HepG2 (cell line): ENCODE measurements around the gene EBF4. TPM values are rescaled to one million over a fixed set of nuclear protein-coding genes. Genes with fewer than 3 reads are reported as not detected.
A peak's percentile ranks its signal among the peaks of the same experiment; 100 is the strongest.

ENCODE experiments used
- ADNP ChIP-seq: sonication (generic); formaldehyde crosslinking; IDR thresholded peaks from 2 replicates; pipeline ENCODE4 v1.4.0; 2020; ENCODE audit warnings: missing genetic modification reagents
- AHR ChIP-seq: IDR thresholded peaks from 2 replicates; pipeline ENCODE4 v1.6.1; 2018; ENCODE audit warnings: missing genetic modification reagents, missing compliant biosample characterization
- CBX2 ChIP-seq, 2 experiments: fragments of 200-600 bp in 1 of 2; sonication (generic); formaldehyde crosslinking in 1 of 2; IDR thresholded peaks; 2 replicates each; pipeline versions ENCODE4 v1.7.0 to v1.8.1; 2018 to 2022; ENCODE audit warnings: low read depth in 2 of 2, low read length in 1 of 2, mild to moderate bottlenecking in 1 of 2, missing genetic modification reagents in 1 of 2
- HES4 ChIP-seq: sonication (generic); formaldehyde crosslinking; IDR thresholded peaks from 2 replicates; pipeline ENCODE4 v1.9.0; 2021; ENCODE audit warnings: mild to moderate bottlenecking, missing genetic modification reagents, borderline replicate concordance
- JUNB ChIP-seq: sonication (generic); formaldehyde crosslinking; IDR thresholded peaks from 2 replicates; pipeline ENCODE4 v1.8.0; 2022; ENCODE audit warnings: missing genetic modification reagents, mild to moderate bottlenecking, borderline replicate concordance
- KAT7 ChIP-seq: IDR thresholded peaks from 2 replicates; pipeline ENCODE4 v1.6.1; 2018; ENCODE audit warnings: borderline replicate concordance, missing compliant biosample characterization
- MYC ChIP-seq: sonication (generic); formaldehyde crosslinking; IDR thresholded peaks from 2 replicates; pipeline ENCODE4 v1.9.0; 2021; ENCODE audit warnings: missing genetic modification reagents, borderline replicate concordance
- PAWR ChIP-seq: sonication (generic); formaldehyde crosslinking; IDR thresholded peaks from 2 replicates; pipeline ENCODE4 v1.4.0; 2020; ENCODE audit warnings: missing genetic modification reagents, mild to moderate bottlenecking, borderline replicate concordance
- PITX1 ChIP-seq: sonication (generic); formaldehyde crosslinking; IDR thresholded peaks from 2 replicates; pipeline ENCODE4 v1.5.1; 2020; ENCODE audit warnings: mild to moderate bottlenecking, missing genetic modification reagents
- SMAD3 ChIP-seq: sonication (generic); formaldehyde crosslinking; IDR thresholded peaks from 2 replicates; pipeline ENCODE4 v1.4.0; 2020; ENCODE audit warnings: missing genetic modification reagents
- STAG1 ChIP-seq: sonication (generic); formaldehyde crosslinking; IDR thresholded peaks from 2 replicates; pipeline ENCODE4 v1.4.0; 2020; ENCODE audit warnings: missing genetic modification reagents
- YEATS2 ChIP-seq: sonication (generic); formaldehyde crosslinking; IDR thresholded peaks from 2 replicates; pipeline ENCODE4 v1.4.0; 2020; ENCODE audit warnings: missing genetic modification reagents, borderline replicate concordance
- ZBTB7B ChIP-seq: sonication (generic); formaldehyde crosslinking; IDR thresholded peaks from 2 replicates; pipeline ENCODE4 v1.4.0; 2020; ENCODE audit warnings: missing genetic modification reagents
- ZEB1 ChIP-seq: IDR thresholded peaks from 2 replicates; pipeline ENCODE4 v1.6.1; 2012; ENCODE audit warnings: mild to moderate bottlenecking, low read depth, inconsistent platforms; ENCODE audit not compliant: insufficient replicate concordance
- ZFP82 ChIP-seq: sonication (generic); formaldehyde crosslinking; IDR thresholded peaks from 2 replicates; pipeline ENCODE4 v1.5.1; 2020; ENCODE audit warnings: mild to moderate bottlenecking, missing genetic modification reagents, borderline replicate concordance
- ZNF317 ChIP-seq: sonication (generic); formaldehyde crosslinking; IDR thresholded peaks from 2 replicates; pipeline ENCODE4 v1.5.0; 2020; ENCODE audit warnings: mild to moderate bottlenecking, missing genetic modification reagents
- ZNF343 ChIP-seq: sonication (generic); formaldehyde crosslinking; IDR thresholded peaks from 2 replicates; pipeline ENCODE4 v1.4.0; 2020; ENCODE audit warnings: mild to moderate bottlenecking, missing genetic modification reagents
- ZNF562 ChIP-seq: sonication (generic); formaldehyde crosslinking; IDR thresholded peaks from 2 replicates; pipeline ENCODE4 v1.8.0; 2022; ENCODE audit warnings: missing genetic modification reagents, borderline replicate concordance
- ZNF563 ChIP-seq: sonication (generic); formaldehyde crosslinking; IDR thresholded peaks from 2 replicates; pipeline ENCODE4 v1.8.0; 2022; ENCODE audit warnings: mild to moderate bottlenecking, moderate library complexity, missing genetic modification reagents
- ZNF616 ChIP-seq: sonication (generic); formaldehyde crosslinking; IDR thresholded peaks from 2 replicates; pipeline ENCODE4 v1.5.0; 2020; ENCODE audit warnings: low read depth, mild to moderate bottlenecking, missing genetic modification reagents
- ZNF672 ChIP-seq: sonication (generic); formaldehyde crosslinking; IDR thresholded peaks from 2 replicates; pipeline ENCODE4 v1.8.1; 2022; ENCODE audit warnings: missing genetic modification reagents
- ZNF777 ChIP-seq: sonication (generic); formaldehyde crosslinking; IDR thresholded peaks from 2 replicates; pipeline ENCODE4 v1.4.0; 2020; ENCODE audit warnings: missing genetic modification reagents
- ZNF850 ChIP-seq: sonication (generic); formaldehyde crosslinking; conservative IDR thresholded peaks from 2 replicates; pipeline ENCODE4 v1.9.0; 2021; ENCODE audit warnings: mild to moderate bottlenecking, missing genetic modification reagents
- ZSCAN12 ChIP-seq: sonication (generic); formaldehyde crosslinking; IDR thresholded peaks from 2 replicates; pipeline ENCODE4 v1.9.0; 2021; ENCODE audit warnings: mild to moderate bottlenecking, missing genetic modification reagents
- polyA plus RNA-seq, 8 experiments: library from polyadenylated mRNA; depleted of rRNA in 3 of 8; stranded (reverse) in 7 of 8; unstranded in 1 of 8; fragments of >200 nt; fragmentation: Illumina TruSeq in 4 of 8; extraction: Trizol in 4 of 8; gene quantifications; 2 replicates each; pipeline versions ENCODE4 v1.2.1 to v1.2.3, GENCODE V29; 2011 to 2016; ENCODE audit warnings: low read depth in 4 of 8, missing spikeins in 1 of 8, mixed read lengths in 1 of 8; ENCODE audit not compliant: insufficient read depth in 1 of 8
- total RNA-seq, 5 experiments: library from RNA; depleted of rRNA; stranded (reverse); fragments of >200 nt; fragmentation: Illumina TruSeq; extraction: Trizol; gene quantifications; 2 replicates each; pipeline ENCODE4 v1.2.3, GENCODE V29; 2016; ENCODE audit warnings: low read depth in 1 of 5
- TF ChIP-seq, protein P1 (sequence below): sonication (generic); formaldehyde crosslinking; IDR thresholded peaks from 2 replicates; pipeline ENCODE4 v1.9.0; 2021; ENCODE audit warnings: missing genetic modification reagents, mild to moderate bottlenecking, borderline replicate concordance
- TF ChIP-seq, protein P2 (sequence below): sonication (generic); formaldehyde crosslinking; IDR thresholded peaks from 2 replicates; pipeline ENCODE4 v1.4.0; 2020; ENCODE audit warnings: mild to moderate bottlenecking, missing genetic modification reagents
- TF ChIP-seq, protein P3 (sequence below): sonication (generic); formaldehyde crosslinking; IDR thresholded peaks from 2 replicates; pipeline ENCODE4 v1.4.0; 2020; ENCODE audit warnings: missing genetic modification reagents
- TF ChIP-seq, protein P4 (sequence below): sonication (generic); formaldehyde crosslinking; IDR thresholded peaks from 2 replicates; pipeline ENCODE4 v1.5.0; 2020; ENCODE audit warnings: missing genetic modification reagents

Gene EBF4
- total and polyA plus RNA-seq, 2 of the 13 experiments (the other 11 are each of a cell fraction or from before 2014, with no cell fraction given): 0.84 to 2.2 TPM

DNA sequence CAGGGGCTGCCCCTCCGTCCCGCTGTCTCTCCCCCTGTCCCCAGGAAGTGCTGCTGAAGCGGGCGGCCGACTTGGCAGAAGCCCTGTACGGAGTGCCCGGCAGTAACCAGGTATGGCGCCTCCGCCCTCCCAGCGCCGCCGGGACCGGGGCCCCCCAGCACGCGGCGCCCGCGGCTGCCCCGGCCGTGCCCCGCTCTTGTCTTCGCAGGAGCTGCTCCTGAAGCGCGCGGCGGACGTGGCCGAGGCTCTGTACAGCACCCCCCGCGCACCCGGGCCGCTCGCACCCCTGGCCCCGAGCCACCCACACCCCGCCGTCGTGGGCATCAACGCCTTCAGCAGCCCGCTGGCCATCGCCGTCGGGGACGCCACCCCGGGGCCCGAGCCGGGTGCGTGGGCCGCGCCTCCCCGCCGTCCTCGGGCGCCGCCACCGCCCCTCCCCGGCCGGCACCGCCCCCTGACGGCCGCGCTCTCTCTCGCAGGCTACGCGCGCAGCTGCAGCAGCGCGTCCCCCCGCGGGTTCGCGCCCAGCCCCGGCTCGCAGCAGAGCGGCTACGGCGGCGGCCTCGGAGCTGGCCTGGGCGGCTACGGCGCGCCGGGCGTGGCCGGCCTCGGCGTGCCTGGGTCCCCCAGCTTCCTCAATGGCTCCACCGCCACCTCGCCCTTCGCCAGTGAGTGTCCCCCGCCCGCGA, 59.4 kb downstream of the EBF4 start (continued):
- TF ChIP-seq YEATS2 (CRISPR knock-in tag) (no peak), ZEB1 (no peak), ZNF563 (peak; percentile 67; the same call in 1 of the 2 replicates), STAG1 (CRISPR knock-in tag) (no peak), PITX1 (CRISPR knock-in tag) (no peak), CBX2 (IDR thresholded peaks at IDR 0.05; ENCODE audit: low read depth, low read length) (no peak), CBX2 (CRISPR knock-in tag; IDR thresholded peaks at IDR 0.05; ENCODE audit: low read depth) (no peak), ZBTB7B (CRISPR knock-in tag) (0 out of 2 replicates have a peak, but pooled peaks have one; percentile 7), ZNF850 (CRISPR knock-in tag) (no peak), PAWR (CRISPR knock-in tag) (no peak), ZNF616 (peak; percentile 80; the same call in 1 of the 2 replicates), ZNF317 (CRISPR knock-in tag) (no peak), ZNF562 (CRISPR knock-in tag) (no peak), ZNF672 (0 out of 2 replicates have a peak, but pooled peaks have one; percentile 61), ADNP (CRISPR knock-in tag) (0 out of 2 replicates have a peak, but pooled peaks have one; percentile 26), HES4 (CRISPR knock-in tag) (peak; percentile 45; the same call in 1 of the 2 replicates), KAT7 (no peak; the same call in 1 of the 2 replicates), JUNB (CRISPR knock-in tag) (no peak), SMAD3 (CRISPR knock-in tag) (no peak), AHR (CRISPR knock-in tag) (no peak), ZNF777 (CRISPR knock-in tag) (peak; percentile 100), ZNF343 (CRISPR knock-in tag) (no peak), MYC (peak; percentile 13; the same call in 1 of the 2 replicates), ZSCAN12 (0 out of 2 replicates have a peak, but pooled peaks have one; percentile 23), ZFP82 (CRISPR knock-in tag) (no peak)
- TF ChIP-seq, protein P1, sequence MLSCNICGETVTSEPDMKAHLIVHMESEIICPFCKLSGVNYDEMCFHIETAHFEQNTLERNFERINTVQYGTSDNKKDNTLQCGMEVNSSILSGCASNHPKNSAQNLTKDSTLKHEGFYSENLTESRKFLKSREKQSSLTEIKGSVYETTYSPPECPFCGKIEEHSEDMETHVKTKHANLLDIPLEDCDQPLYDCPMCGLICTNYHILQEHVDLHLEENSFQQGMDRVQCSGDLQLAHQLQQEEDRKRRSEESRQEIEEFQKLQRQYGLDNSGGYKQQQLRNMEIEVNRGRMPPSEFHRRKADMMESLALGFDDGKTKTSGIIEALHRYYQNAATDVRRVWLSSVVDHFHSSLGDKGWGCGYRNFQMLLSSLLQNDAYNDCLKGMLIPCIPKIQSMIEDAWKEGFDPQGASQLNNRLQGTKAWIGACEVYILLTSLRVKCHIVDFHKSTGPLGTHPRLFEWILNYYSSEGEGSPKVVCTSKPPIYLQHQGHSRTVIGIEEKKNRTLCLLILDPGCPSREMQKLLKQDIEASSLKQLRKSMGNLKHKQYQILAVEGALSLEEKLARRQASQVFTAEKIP (CRISPR knock-in tag): no peak
- TF ChIP-seq, protein P2, sequence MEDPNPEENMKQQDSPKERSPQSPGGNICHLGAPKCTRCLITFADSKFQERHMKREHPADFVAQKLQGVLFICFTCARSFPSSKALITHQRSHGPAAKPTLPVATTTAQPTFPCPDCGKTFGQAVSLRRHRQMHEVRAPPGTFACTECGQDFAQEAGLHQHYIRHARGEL (CRISPR knock-in tag): no peak
- TF ChIP-seq, protein P3, sequence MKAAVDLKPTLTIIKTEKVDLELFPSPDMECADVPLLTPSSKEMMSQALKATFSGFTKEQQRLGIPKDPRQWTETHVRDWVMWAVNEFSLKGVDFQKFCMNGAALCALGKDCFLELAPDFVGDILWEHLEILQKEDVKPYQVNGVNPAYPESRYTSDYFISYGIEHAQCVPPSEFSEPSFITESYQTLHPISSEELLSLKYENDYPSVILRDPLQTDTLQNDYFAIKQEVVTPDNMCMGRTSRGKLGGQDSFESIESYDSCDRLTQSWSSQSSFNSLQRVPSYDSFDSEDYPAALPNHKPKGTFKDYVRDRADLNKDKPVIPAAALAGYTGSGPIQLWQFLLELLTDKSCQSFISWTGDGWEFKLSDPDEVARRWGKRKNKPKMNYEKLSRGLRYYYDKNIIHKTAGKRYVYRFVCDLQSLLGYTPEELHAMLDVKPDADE (CRISPR knock-in tag): peak; percentile 75; the same call in 1 of the 2 replicates
- TF ChIP-seq, protein P4, sequence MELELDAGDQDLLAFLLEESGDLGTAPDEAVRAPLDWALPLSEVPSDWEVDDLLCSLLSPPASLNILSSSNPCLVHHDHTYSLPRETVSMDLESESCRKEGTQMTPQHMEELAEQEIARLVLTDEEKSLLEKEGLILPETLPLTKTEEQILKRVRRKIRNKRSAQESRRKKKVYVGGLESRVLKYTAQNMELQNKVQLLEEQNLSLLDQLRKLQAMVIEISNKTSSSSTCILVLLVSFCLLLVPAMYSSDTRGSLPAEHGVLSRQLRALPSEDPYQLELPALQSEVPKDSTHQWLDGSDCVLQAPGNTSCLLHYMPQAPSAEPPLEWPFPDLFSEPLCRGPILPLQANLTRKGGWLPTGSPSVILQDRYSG (CRISPR knock-in tag): peak; percentile 86
